A549 (cell line): ENCODE measurements around the gene TCL1A. TPM values are rescaled to one million over a fixed set of nuclear protein-coding genes. Genes with fewer than 3 reads are reported as not detected.

Source experiments
- ATAC-seq, 2 experiments: fragments of 200-7000 bp in 1 of 2; fragments of >200 bp in 1 of 2; cut with Nextera tagmentation in 1 of 2; cut with Tn5 transposase in 1 of 2; 3 replicates each; pipeline versions ENCODE4 v1.8.0 to v1.9.1; 2018 to 2020; ENCODE audit warnings: mild to moderate bottlenecking in 1 of 2, moderate library complexity in 1 of 2
- CTCF ChIA-PET: fragments of 300-600 bp; sonication (Branson Sonifier 250); formaldehyde crosslinking; extraction: SDS; loops from one replicate; lab custom pipeline; 2021; ENCODE audit warnings: antibody characterized with exemption, inconsistent platforms; lab: Yijun Ruan, JAX
- POLR2A ChIA-PET: fragments of 350-600 bp; formaldehyde crosslinking; extraction: SDS; loops from one replicate; lab custom pipeline; 2021; ENCODE audit warnings: antibody characterized with exemption, inconsistent platforms; lab: Yijun Ruan, JAX
- DNase-seq, 2 experiments: peaks; one replicate each; pipeline versions ENCODE4 v3.0.0 to v3.0.0-alpha.2; 2011 to 2016; ENCODE audit warnings: low read depth in 1 of 2, low spot score in 1 of 2
- FAIRE-seq: peaks from 2 replicates; lab custom pipeline; 2011; peaks lifted over from hg19 to GRCh38; lab: Jason Lieb, UNC
- H3K27ac ChIP-seq, 2 experiments: fragments of >200 bp; sonication (Bioruptor Twin); formaldehyde crosslinking; 3 replicates each; pipeline ENCODE4 v1.5.1; 2016 to 2017
- H3K4me1 ChIP-seq: fragments of >200 bp; sonication (Bioruptor Twin); formaldehyde crosslinking; 3 replicates; pipeline ENCODE4 v1.6.1; 2016
- H3K4me2 ChIP-seq: fragments of >200 bp; sonication (Bioruptor Twin); formaldehyde crosslinking; 3 replicates; pipeline ENCODE4 v1.6.1; 2016
- H3K4me3 ChIP-seq: fragments of >200 bp; sonication (Bioruptor Twin); formaldehyde crosslinking; 3 replicates; pipeline ENCODE4 v1.5.1; 2016
- H3K9me3 ChIP-seq: fragments of >200 bp; sonication (Bioruptor Twin); formaldehyde crosslinking; 3 replicates; pipeline ENCODE4 v1.6.1; 2016
- ATOH8 ChIP-seq: fragments of 250-450 bp; sonication (Bioruptor Pico); IDR thresholded peaks from 2 replicates; pipeline ENCODE4 v1.5.0; 2020; ENCODE audit warnings: low read depth, mild to moderate bottlenecking, moderate library complexity
- CEBPB ChIP-seq, 2 experiments: fragments of >200 bp in 1 of 2; sonication (Bioruptor Twin) in 1 of 2; formaldehyde crosslinking in 1 of 2; IDR thresholded peaks; 2 replicates each; pipeline ENCODE4 v1.6.1; 2012 to 2016
- EHF ChIP-seq: fragments of 250-450 bp; sonication (Bioruptor Pico); IDR thresholded peaks from 2 replicates; pipeline ENCODE4 v1.5.0; 2020; ENCODE audit warnings: mild to moderate bottlenecking
- EHMT2 ChIP-seq: fragments of 200-600 bp; sonication (generic); IDR thresholded peaks from 2 replicates; pipeline ENCODE4 v1.6.1; 2016; ENCODE audit warnings: antibody characterized with exemption, low read depth, mild to moderate bottlenecking, moderate library complexity
- EP300 ChIP-seq, 2 experiments: fragments of >200 bp; sonication (Bioruptor Twin); formaldehyde crosslinking; IDR thresholded peaks; 2 replicates in 1 of 2; 3 replicates in 1 of 2; pipeline ENCODE4 v1.6.1; 2016 to 2017
- FOSB ChIP-seq: fragments of 250-450 bp; sonication (Bioruptor Pico); IDR thresholded peaks from 2 replicates; pipeline ENCODE4 v1.5.0; 2020; ENCODE audit warnings: mild to moderate bottlenecking, moderate library complexity
- FOSL2 ChIP-seq, 2 experiments: fragments of 450-650 bp in 1 of 2; fragments of >200 bp in 1 of 2; sonication (Bioruptor Twin) in 1 of 2; formaldehyde crosslinking; IDR thresholded peaks; 2 replicates each; pipeline versions ENCODE4 v1.5.0 to v1.6.1; 2016 to 2020; ENCODE audit warnings: mild to moderate bottlenecking in 1 of 2, moderate library complexity in 1 of 2
- GATA3 ChIP-seq: IDR thresholded peaks from 2 replicates; pipeline ENCODE4 v1.6.1; 2012; ENCODE audit warnings: borderline replicate concordance
- HOXB13 ChIP-seq: fragments of 250-450 bp; sonication (Bioruptor Pico); IDR thresholded peaks from 2 replicates; pipeline ENCODE4 v1.5.0; 2020; ENCODE audit warnings: low read depth, mild to moderate bottlenecking, moderate library complexity
- JUN ChIP-seq, 2 experiments: fragments of >200 bp; sonication (Bioruptor Twin); formaldehyde crosslinking; IDR thresholded peaks; 2 replicates in 1 of 2; 3 replicates in 1 of 2; pipeline ENCODE4 v1.6.1; 2016 to 2017
- KDM5A ChIP-seq: fragments of 200-600 bp; sonication (generic); IDR thresholded peaks from 2 replicates; pipeline ENCODE4 v1.6.1; 2016; ENCODE audit warnings: antibody characterized with exemption, mild to moderate bottlenecking
- MAX ChIP-seq: IDR thresholded peaks from 2 replicates; pipeline ENCODE4 v1.6.1; 2012
- MYC ChIP-seq: IDR thresholded peaks from 2 replicates; pipeline ENCODE4 v1.6.1; 2012; ENCODE audit warnings: mild to moderate bottlenecking, inconsistent platforms, low read length, improper control_type of control experiment, borderline replicate concordance
- NFE2L2 ChIP-seq: fragments of 150-350 bp; conservative IDR thresholded peaks from 2 replicates; pipeline ENCODE4 v1.6.1; 2014; ENCODE audit warnings: low read length
- PHF8 ChIP-seq: fragments of 200-600 bp; sonication (generic); IDR thresholded peaks from 2 replicates; pipeline ENCODE4 v1.6.1; 2016; ENCODE audit warnings: low read depth, mild to moderate bottlenecking, antibody characterized with exemption, moderate library complexity, borderline replicate concordance
- POLR2AphosphoS2 ChIP-seq: conservative IDR thresholded peaks from 2 replicates; pipeline ENCODE4 v1.6.1; 2012; ENCODE audit warnings: low read length, improper control_type of control experiment, inconsistent platforms
- RCOR1 ChIP-seq: fragments of 150-350 bp; IDR thresholded peaks from 2 replicates; pipeline ENCODE4 v1.6.1; 2014; ENCODE audit warnings: antibody characterized with exemption, low read length, low read depth
- RNF2 ChIP-seq: fragments of 200-600 bp; sonication (generic); IDR thresholded peaks from 2 replicates; pipeline ENCODE4 v1.6.1; 2016; ENCODE audit warnings: low read depth, mild to moderate bottlenecking, antibody characterized with exemption, moderate library complexity, borderline replicate concordance
- SMC3 ChIP-seq: fragments of >200 bp; sonication (Bioruptor Twin); formaldehyde crosslinking; IDR thresholded peaks from 3 replicates; pipeline ENCODE4 v1.6.1; 2018; ENCODE audit warnings: inconsistent platforms
- SREBF2 ChIP-seq: fragments of 450-650 bp; IDR thresholded peaks from 2 replicates; pipeline ENCODE4 v1.6.1; 2014; ENCODE audit warnings: mild to moderate bottlenecking, moderate library complexity
- TFCP2L1 ChIP-seq: fragments of 250-450 bp; sonication (Bioruptor Pico); IDR thresholded peaks from 2 replicates; pipeline ENCODE4 v1.5.0; 2021; ENCODE audit warnings: mild to moderate bottlenecking
- TP53 ChIP-seq: fragments of 250-450 bp; sonication (Bioruptor Pico); IDR thresholded peaks from 2 replicates; pipeline ENCODE4 v1.5.0; 2021; ENCODE audit warnings: mild to moderate bottlenecking, moderate library complexity
- ZFP36 ChIP-seq: fragments of 450-650 bp; IDR thresholded peaks from 2 replicates; pipeline ENCODE4 v1.6.1; 2014; ENCODE audit warnings: borderline replicate concordance; ENCODE audit not compliant: partially characterized antibody
- ZSCAN20 ChIP-seq: fragments of 250-450 bp; sonication (Bioruptor Pico); IDR thresholded peaks from 2 replicates; pipeline ENCODE4 v1.8.0; 2022; ENCODE audit warnings: mild to moderate bottlenecking, moderate library complexity
- WGBS: methylation state at CpG from one replicate; pipeline ENCODE4 v1.1.6; 2017; ENCODE audit errors: missing lambda C conversion rate; 5-methylcytosine and 5-hydroxymethylcytosine counted together
- polyA plus RNA-seq, 4 experiments: library from polyadenylated mRNA; depleted of rRNA in 3 of 4; stranded (reverse); fragments of >200 nt; fragmentation: RNase III in 1 of 4; extraction: RNeasy Plus Mini Kit Qiagen cat#74134 plus additional on column Dnase treatment in 1 of 4; gene quantifications; 2 replicates in 3 of 4; 3 replicates in 1 of 4; pipeline ENCODE4 v1.2.3, GENCODE V29; 2011 to 2017
- TF ChIP-seq, protein P1 (sequence below): fragments of 200-600 bp; sonication (generic); IDR thresholded peaks from 2 replicates; pipeline ENCODE4 v1.6.1; 2016; ENCODE audit warnings: antibody characterized with exemption, mild to moderate bottlenecking, moderate library complexity

Gene TCL1A
- polyA plus RNA-seq, 2 of the 4 experiments (the other 2 are of a cell fraction): not detected

GRCh38 chr14:95760596-95760995 lies 46.7 kb upstream of the TCL1A start:
- Histone ChIP-seq H3K4me2 (no peak overlapping the region), H3K4me3 (no peak overlapping the region), H3K27ac (no peak overlapping the region), H3K4me1 (no peaks in the 10 kb centered on the region), H3K9me3 (no peaks in the 10 kb centered on the region)
- no peak for DNase-seq
- no peak for ATAC-seq
- 2% methylated on average over 3 of the region's 3 CpGs for WGBS
- no peak for FAIRE-seq
- no peak for TF ChIP-seq EHMT2
- TF ChIP-seq FOSL2 (IDR thresholded peaks at IDR 0.05): no peak
- TF ChIP-seq FOSL2 (CRISPR knock-in tag; IDR thresholded peaks at IDR 0.05): no peak
- TF ChIP-seq RCOR1: no peak
- TF ChIP-seq SMC3: no peak
- no peak for TF ChIP-seq ATOH8 (CRISPR knock-in tag)
- no peak for TF ChIP-seq EHF (CRISPR knock-in tag)
- TF ChIP-seq TFCP2L1 (CRISPR knock-in tag): no peak
- no peak for TF ChIP-seq EP300 (IDR thresholded peaks at IDR 0.05)
- no peak for TF ChIP-seq MYC
- ChIA-PET POLR2A (no interaction called here), CTCF (interaction anchor here (1.0 to 8.2 kb wide), 5 partner anchors 9 to 197 kb away, joined by 3 to 48 read pairs (median 3); no protein-coding TSS in a partner anchor)

DNA sequence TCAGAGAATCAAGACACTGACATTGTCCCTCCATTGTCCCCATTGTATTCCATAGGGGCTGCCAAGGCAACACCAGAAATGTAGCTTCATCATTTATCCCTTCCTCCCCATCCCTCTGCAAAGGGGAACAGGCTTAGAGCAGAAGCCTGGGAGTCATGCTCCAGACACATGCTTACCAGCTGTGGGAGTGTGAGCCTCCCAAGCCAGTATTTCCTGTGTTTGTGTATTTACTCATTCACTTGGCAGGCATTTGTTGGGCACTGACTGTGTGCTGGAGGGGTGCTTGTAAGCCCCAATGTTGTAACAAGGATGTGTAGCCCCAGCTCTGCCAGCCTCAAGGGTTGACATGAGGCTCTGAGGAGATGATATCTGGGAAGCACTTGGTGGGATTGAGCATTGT lies 46.0 kb upstream of the TCL1A start:
- no peak for FAIRE-seq
- no peak overlapping the region for H3K4me3 ChIP-seq
- TF ChIP-seq KDM5A (no peak), MYC (no peak), RNF2 (no peak), TP53 (CRISPR knock-in tag) (no peak), POLR2AphosphoS2 (no peak), NFE2L2 (no peak), CEBPB (IDR thresholded peaks at IDR 0.05) (no peak), PHF8 (no peak), GATA3 (no peak), FOSB (no peak), ZSCAN20 (CRISPR knock-in tag) (no peak), SREBF2 (no peak)
- no peak overlapping the region for H3K27ac ChIP-seq
- no peak for ATAC-seq
- CTCF ChIA-PET: interaction anchor here (1.3 to 8.2 kb wide), 3 partner anchors 8 to 197 kb away, joined by 3 to 48 read pairs (median 3); no protein-coding TSS in a partner anchor
- H3K9me3 ChIP-seq: no peaks in the 10 kb centered on the region
- no peaks in the 10 kb centered on the region for H3K4me1 ChIP-seq
- POLR2A ChIA-PET: no interaction called here
- no peak for DNase-seq
- no peak overlapping the region for H3K4me2 ChIP-seq

GRCh38 chr14:95758331-95758730 lies 44.4 kb upstream of the TCL1A start:
- WGBS: 2% methylated on average over 7 of the region's 7 CpGs
- no peak for TF ChIP-seq ZFP36
- no peak for TF ChIP-seq MYC
- TF ChIP-seq HOXB13 (CRISPR knock-in tag): no peak
- TF ChIP-seq MAX: no peak
- TF ChIP-seq, protein P1, sequence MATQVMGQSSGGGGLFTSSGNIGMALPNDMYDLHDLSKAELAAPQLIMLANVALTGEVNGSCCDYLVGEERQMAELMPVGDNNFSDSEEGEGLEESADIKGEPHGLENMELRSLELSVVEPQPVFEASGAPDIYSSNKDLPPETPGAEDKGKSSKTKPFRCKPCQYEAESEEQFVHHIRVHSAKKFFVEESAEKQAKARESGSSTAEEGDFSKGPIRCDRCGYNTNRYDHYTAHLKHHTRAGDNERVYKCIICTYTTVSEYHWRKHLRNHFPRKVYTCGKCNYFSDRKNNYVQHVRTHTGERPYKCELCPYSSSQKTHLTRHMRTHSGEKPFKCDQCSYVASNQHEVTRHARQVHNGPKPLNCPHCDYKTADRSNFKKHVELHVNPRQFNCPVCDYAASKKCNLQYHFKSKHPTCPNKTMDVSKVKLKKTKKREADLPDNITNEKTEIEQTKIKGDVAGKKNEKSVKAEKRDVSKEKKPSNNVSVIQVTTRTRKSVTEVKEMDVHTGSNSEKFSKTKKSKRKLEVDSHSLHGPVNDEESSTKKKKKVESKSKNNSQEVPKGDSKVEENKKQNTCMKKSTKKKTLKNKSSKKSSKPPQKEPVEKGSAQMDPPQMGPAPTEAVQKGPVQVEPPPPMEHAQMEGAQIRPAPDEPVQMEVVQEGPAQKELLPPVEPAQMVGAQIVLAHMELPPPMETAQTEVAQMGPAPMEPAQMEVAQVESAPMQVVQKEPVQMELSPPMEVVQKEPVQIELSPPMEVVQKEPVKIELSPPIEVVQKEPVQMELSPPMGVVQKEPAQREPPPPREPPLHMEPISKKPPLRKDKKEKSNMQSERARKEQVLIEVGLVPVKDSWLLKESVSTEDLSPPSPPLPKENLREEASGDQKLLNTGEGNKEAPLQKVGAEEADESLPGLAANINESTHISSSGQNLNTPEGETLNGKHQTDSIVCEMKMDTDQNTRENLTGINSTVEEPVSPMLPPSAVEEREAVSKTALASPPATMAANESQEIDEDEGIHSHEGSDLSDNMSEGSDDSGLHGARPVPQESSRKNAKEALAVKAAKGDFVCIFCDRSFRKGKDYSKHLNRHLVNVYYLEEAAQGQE: no peak
- no peak for TF ChIP-seq SMC3
- TF ChIP-seq JUN (IDR thresholded peaks at IDR 0.05): no peak
- no peak for TF ChIP-seq KDM5A
- DNase-seq: no peak
- POLR2A ChIA-PET: no interaction called here
- no peak for ATAC-seq
- no peak for FAIRE-seq
- H3K27ac ChIP-seq: no peak overlapping the region
- H3K4me2 ChIP-seq: no peak overlapping the region
- CTCF ChIA-PET: interaction anchor here (8.2 kb wide), 1 partner anchor 16 kb away, joined by 48 read pairs; no protein-coding TSS in a partner anchor
- H3K4me3 ChIP-seq: no peak overlapping the region
- no peaks in the 10 kb centered on the region for H3K4me1 ChIP-seq
- no peaks in the 10 kb centered on the region for H3K9me3 ChIP-seq
